Measurements from ENCODE around the gene SCN5A.

The SCN5A gene

DNA sequence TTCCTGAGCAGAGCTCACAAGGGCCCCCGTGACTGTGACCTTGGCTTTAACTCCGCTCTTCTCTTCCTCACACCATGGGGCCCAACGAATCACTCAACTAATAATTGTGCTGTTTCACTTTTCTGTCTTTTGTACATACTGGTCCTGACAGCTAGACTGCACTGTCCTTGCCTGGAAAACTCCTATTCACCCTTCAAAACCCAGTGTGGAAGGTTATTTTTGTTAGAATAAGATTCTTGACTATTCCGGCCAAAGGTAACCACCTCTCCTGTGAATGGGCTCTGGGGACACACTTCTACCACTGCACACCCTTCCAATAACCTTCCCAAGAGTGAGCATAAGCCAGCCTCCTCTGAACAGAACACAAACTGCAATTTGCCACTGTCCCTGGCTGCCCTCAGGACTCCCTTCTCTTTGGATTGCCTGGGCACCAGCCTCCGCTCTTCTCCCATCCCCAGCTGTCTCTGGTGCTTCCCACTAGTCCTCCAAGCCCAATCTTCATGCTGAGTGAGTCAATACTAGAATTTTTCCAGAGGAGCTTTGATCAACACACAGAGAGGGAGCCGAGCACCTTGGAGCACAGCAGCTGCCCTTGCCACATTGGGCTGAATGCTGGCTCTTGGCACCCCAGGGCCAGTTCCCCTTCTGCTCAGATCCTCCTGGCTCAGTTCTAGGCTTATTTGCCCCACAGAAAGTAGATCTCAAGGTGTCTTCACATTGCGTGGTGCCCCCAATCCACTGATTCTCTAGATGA is 2.1 kb downstream of the SCN5A start:
- no peak for DNase-seq

GRCh38 chr3:38646630-38647029 is 2.9 kb downstream of the SCN5A start:
- DNase-seq, result peak in 1 of 2 experiments; percentile 51

DNA sequence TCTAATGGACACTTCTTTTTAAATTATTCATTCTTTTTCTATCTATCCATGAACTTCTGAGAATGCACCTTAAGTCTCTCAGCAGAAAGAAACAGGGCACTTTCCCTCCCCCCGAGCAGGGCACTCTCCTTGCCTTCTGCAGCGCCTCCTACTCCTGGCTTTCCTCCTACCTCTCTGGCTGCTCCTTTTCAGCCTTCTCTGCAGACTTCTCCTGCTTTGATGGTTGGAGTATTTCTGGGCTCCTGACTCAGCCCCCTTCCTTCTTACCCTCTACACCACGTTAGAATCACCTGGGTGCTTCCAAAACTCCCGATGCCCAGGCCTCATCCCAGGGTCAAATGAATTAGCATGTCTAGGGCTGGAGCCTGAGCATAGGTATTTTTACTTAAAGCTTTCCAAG is 3.4 kb downstream of the SCN5A start:
- DNase-seq, result no peak

DNA sequence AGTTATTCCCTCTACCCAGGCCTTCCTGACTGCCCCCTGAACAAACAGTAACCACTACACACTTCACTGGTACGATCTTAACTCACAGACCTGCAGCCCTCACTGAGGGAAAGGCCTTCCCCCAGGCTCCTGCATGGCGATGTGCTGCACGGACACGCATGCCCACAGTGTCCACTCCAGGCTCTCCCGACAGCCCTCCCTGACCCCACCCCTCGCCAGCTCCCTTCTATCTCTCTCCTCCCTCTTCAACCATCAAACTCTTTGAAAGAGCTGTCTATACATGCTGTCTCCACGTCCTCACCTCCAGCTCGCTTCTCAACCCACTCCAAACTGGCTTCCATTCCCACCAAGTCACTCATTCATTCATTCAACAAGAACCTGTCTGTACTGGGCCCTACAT is 3.9 kb downstream of the SCN5A start:
- DNase-seq, result no peak

GRCh38 chr3:38645076-38645475 is 4.4 kb downstream of the SCN5A start:
- DNase-seq, result no peak

GRCh38 chr3:38644662-38645053 is 4.8 kb downstream of the SCN5A start:
- DNase-seq, result no peak

- DNase-seq, result no peak
Measured at GRCh38 chr3:38644016-38644661, 5.3 kb downstream of the SCN5A start.

- no peak for DNase-seq
Measured at GRCh38 chr3:38643592-38643991, 5.9 kb downstream of the SCN5A start.

- DNase-seq, result no peak
Measured at GRCh38 chr3:38643090-38643489, 6.4 kb downstream of the SCN5A start.

- no peak for DNase-seq
Measured at GRCh38 chr3:38641461-38642110, 7.9 kb downstream of the SCN5A start.

GRCh38 chr3:38640661-38641452 is 8.6 kb downstream of the SCN5A start:
- DNase-seq, result no peak

GRCh38 chr3:38638354-38638753 is 11.1 kb downstream of the SCN5A start:
- no peak for DNase-seq

DNA sequence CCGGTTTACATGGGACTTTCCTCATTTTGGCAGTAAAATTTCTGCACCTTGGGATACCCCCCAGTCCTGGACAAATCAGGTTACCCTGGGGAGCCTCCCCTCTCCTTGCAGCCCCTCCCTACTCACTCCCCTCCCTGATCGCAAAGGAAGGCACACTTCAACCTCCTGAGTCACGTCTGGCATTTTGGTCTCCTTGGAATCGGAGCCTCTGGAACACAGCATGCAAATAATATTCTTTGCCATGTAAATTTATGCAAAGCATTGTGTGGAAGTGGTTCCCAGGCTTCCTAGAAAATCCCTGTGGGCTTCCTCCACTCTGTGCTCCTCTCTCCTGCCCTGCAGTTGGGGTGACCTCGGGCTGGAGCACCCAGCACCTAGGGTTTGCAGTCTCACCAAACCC is 11.6 kb downstream of the SCN5A start:
- no peak for DNase-seq

- DNase-seq, result no peak
Measured at GRCh38 chr3:38636881-38637280, 12.6 kb downstream of the SCN5A start.

- DNase-seq, result no peak
Measured at GRCh38 chr3:38636464-38636863, 13.0 kb downstream of the SCN5A start.

DNA sequence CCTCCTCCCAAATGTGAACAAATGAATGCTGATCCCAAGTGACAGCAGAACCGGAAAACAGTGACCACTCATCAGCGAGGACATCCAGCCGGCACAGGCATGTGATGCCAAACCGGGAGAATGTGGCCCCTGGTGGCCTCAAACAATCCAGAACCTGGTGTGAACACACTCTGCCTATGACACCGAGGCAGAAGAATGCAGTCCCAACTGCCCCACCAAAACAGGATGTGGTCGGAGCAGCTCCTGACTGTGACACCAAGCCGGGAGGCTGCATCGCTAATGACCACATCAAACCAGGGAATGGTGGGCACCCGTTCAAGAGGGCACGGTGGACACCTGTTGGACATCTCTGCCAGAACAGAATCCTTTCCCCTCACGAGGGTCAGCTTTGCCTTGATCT is 15.4 kb downstream of the SCN5A start:
- no peak for DNase-seq

- no peak for DNase-seq
Measured at GRCh38 chr3:38632989-38633388, 16.5 kb downstream of the SCN5A start.

GRCh38 chr3:38630606-38631005 is 18.9 kb downstream of the SCN5A start:
- no peak for DNase-seq

GRCh38 chr3:38630070-38630469 is 19.4 kb downstream of the SCN5A start:
- no peak for DNase-seq

DNA sequence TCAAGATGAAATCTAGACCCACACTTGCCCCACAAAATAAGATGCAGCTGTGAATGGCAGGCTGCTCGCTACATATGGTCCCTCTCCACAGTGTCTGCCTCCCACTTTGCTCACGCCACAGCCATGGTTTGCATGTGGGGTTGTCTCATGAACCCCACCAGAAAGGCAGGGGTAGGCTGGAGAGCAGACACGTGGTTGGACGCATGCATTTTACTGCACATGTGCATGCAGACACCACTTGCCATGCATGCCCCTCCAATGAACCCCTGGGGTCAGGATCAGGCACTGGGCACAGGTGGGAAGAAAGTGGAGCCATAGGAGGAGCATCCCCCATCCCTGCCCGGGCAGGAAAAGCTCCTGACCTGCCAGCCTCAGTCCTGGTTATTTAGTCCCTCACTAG is 20.7 kb downstream of the SCN5A start:
- no peak for DNase-seq

GRCh38 chr3:38627956-38628355 is 21.5 kb downstream of the SCN5A start:
- peak in 1 of 2 experiments; percentile 34 for DNase-seq

DNA sequence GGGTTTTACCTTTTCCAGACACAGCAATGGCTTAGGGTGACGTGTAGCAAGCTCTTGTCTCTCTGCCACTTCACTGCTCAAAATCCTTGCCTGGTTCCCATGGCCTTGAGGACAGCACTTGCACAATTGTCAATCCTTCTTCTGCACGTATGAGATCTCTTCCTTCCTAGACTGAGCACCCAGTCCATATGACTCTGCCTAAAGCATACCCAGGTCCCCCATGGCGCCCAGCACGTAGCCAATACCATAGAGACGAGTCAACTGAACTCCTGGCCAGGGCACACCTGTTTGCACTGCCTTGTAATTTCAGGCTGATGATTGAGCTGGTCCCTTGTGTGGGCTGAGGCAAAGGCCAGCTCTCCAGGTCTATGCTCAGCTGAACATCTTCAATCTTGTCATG is 23.3 kb downstream of the SCN5A start:
- no peak for DNase-seq

DNA sequence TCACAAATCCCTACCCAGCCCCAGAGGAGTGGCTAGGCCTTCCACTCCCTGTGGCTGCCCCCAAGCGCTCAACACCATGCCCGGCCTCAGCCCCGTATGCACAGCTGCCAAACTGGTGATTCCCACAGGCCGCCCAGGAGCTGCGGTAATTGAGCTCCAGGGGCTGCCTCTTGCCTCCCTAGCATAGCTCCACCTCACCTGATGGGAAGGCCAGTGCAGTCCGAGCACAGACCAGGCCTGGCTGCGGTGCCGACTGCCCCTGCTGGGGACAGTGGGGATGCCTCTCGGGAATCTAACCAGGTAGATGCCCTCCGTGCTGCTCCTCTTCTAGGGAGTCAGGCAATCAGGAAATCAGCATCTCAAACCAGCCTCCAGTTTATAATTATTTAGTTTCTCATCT is 25.9 kb downstream of the SCN5A start:
- no peak for DNase-seq

Data from NCI-H524 (cell line).